ENCODE measurements around the gene MALAT1. TPM values are rescaled to one million over a fixed set of nuclear protein-coding genes. Genes with fewer than 3 reads are reported as not detected.

Gene MALAT1
- total and polyA plus RNA-seq, 11 donors, result 1,047 to 9,662 (median 6,450) TPM

DNA sequence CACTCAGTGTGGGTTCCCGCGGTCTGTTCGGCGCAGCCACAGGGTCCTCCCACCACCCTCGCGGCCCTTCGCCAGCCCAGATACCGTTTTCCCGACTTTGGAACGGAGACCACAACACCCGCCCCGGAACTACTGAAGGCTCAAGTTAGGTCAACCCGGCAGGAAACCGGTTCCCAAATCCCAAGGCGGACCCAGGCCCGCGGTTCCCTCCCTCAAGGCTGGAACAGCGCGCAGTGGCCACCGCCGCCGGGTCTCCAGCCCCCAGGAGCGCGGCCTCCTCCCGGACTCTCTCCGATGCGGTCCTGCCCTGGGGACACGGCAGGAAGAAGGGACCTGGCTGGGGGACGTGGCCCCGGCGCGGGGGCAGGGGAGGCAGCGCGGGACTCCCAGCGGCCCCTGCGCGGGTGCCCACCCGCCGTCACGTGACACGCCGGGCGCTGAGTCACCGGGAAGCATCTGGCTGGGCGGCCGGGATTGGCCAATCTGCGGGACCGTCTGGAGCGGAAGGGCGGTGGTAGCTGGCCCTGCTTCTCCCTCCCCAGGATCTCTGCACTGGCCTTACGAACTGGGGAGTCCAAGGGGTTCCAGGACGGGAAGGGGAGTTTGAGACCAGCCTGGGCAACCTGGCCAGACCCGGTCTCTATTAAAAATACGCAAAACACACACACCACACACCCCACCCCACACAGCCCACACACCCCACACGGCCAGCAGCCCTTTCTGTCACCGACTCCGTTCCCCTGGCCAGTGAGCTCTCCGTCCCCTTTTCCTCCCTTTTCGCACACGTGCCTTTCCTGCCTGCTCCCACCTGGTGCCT lies 21.5 kb upstream of the MALAT1 start:
- Histone ChIP-seq H3K27me3 (no peaks in the 10 kb centered on the region), H3K36me3 (no peaks in the 10 kb centered on the region), H3K4me1 (peaks cover 8 to 68% (median 51%) of the 10 kb centered on the region in 12 donors), H3K4me3 (peak overlapping the region; percentile 59 to 94 (median 80)), H3K27ac (peak overlapping the region; percentile 96 to 100 (median 100)), H3K9me3 (no peaks in the 10 kb centered on the region)
- ATAC-seq, result peak; percentile 83 to 92 (median 88)
- TF ChIP-seq POLR2A (IDR thresholded peaks at IDR 0.05) (peak; percentile 59 to 94), CTCF (IDR thresholded peaks at IDR 0.05) (no peak)
- WGBS, 4 donors, result 0% methylated on average over 25 to 60 of the region's 60 CpGs
- peak; percentile 98 to 99 (median 99) for DNase-seq
- intact Hi-C loops (cut with DNase I), result loop anchor here in 6 of 10 donors (1.0 to 2.0 kb wide), 5 partner anchors 17 to 57 kb away; no protein-coding TSS in a partner anchor

DNA sequence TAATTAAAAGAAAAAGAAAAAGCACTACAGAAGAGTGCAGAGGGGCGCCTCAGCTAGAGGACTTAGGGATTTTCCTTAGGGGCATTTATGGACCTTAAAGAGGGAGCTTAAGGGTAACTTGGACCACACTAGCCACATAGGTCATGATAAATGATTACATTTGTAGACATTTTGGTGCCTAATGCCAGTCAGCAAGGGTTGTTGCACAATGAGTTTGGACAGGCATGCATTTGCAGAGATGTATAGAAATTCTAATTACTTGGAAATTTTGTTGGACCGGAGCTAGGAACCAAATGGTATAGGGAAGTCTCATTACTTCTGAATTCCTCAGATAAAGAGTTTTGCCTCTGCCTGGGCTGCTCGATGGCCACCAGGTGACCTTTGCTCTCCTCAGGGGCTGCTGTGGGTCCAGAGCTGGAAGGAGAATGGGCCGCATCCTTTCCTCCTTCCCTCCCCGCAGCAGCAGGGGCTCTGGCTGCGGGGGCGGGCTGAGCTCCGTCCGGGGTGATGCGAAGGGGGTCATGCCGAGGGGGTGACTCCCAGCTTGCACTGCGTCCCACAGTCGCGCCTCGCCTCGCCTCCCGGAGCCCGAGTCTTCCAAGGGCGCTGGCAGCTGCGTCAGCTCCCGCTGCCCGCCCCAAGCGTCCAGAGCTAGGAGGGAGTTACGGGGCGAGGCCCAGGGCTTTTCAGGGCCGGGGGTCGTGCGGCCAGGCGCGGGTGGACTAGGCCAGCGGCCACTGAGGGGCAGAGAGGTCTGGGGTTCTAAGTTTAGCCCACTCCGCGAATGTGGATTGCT lies 20.3 kb upstream of the MALAT1 start:
- intact Hi-C loops (cut with DNase I), result loop anchor here in 2 of 10 donors (2.0 kb wide), 2 partner anchors 14 to 20 kb away; partner anchors contain the start of gene MALAT1 (in 1 of the 2)
- Histone ChIP-seq H3K27ac (peak overlapping the region; percentile 96 to 100 (median 100)), H3K4me3 (peak overlapping the region; percentile 16 to 94 (median 79)), H3K4me1 (peaks cover 5 to 57% (median 44%) of the 10 kb centered on the region in 12 donors), H3K36me3 (no peaks in the 10 kb centered on the region), H3K27me3 (no peaks in the 10 kb centered on the region), H3K9me3 (no peaks in the 10 kb centered on the region)
- ATAC-seq, result peak; percentile 6 to 61 (median 36)
- TF ChIP-seq CTCF (IDR thresholded peaks at IDR 0.05), result no peak
- TF ChIP-seq POLR2A (IDR thresholded peaks at IDR 0.05), result peak in 1 of 2 donors; percentile 48
- 30 to 64% (median 38%) methylated on average over 17 to 33 of the region's 33 CpGs for WGBS, 4 donors
- DNase-seq, result peak; percentile 77 to 92 (median 81)

- ATAC-seq (peak; percentile 45 to 57 (median 49)), DNase-seq (peak in 4 of 5 donors; percentile 73 to 79 (median 76))
- H3K36me3 ChIP-seq, result no peaks in the 10 kb centered on the region
- intact Hi-C loops (cut with DNase I), result loop anchor here in 2 of 10 donors (2.0 kb wide), 2 partner anchors 13 to 19 kb away; partner anchors contain the start of gene MALAT1 (in 1 of the 2)
- no peaks in the 10 kb centered on the region for H3K9me3 ChIP-seq
- TF ChIP-seq CTCF (IDR thresholded peaks at IDR 0.05) (peak in 11 of 12 donors; percentile 13 to 65 (median 44)), POLR2A (IDR thresholded peaks at IDR 0.05) (peak in 1 of 2 donors; percentile 41)
- no peaks in the 10 kb centered on the region for H3K27me3 ChIP-seq
- H3K4me3 ChIP-seq, result peak overlapping the region in 11 of 12 donors; percentile 16 to 94 (median 78)
- WGBS, 4 donors, result 33 to 38% (median 35%) methylated on average over 11 of the region's 11 CpGs
- H3K27ac ChIP-seq, result peak overlapping the region; percentile 96 to 100 (median 100)
- H3K4me1 ChIP-seq, result peaks cover 5 to 57% (median 44%) of the 10 kb centered on the region in 12 donors
These were observed 19.4 kb upstream of the MALAT1 start for GRCh38 chr11:65479184-65480145.

Data from heart left ventricle (tissue), 16 donors.